K562 (cell line): Measurements from ENCODE around the gene FGF22. TPM values are rescaled to one million over a fixed set of nuclear protein-coding genes. Genes with fewer than 3 reads are reported as not detected.
A peak's percentile ranks its signal among the peaks of the same experiment; 100 is the strongest.

ENCODE experiments used
- ATAC-seq: fragments of 200-7000 bp; cut with Tn5 transposase; 3 replicates; pipeline ENCODE4 v1.9.1; 2020; ENCODE audit warnings: moderate library complexity
- BruUV-seq: library from RNA; stranded (reverse); fragments of 400-500 nt; replicated peaks from 2 replicates; lab custom pipeline; 2021; lab: Mats Ljungman, UMichigan
- CTCF ChIA-PET: fragments of 300-600 bp; formaldehyde crosslinking; extraction: SDS; loops from one replicate; lab custom pipeline; 2021; ENCODE audit warnings: low intra/inter-chr PET ratio; lab: Yijun Ruan, JAX
- POLR2A ChIA-PET: fragments of 300-600, 350-650 bp; sonication (Branson Sonifier 250); formaldehyde crosslinking; extraction: SDS; loops from one replicate; lab custom pipeline; 2021; ENCODE audit warnings: antibody characterized with exemption, inconsistent platforms; lab: Yijun Ruan, JAX
- DNase-seq, 4 experiments: peaks; one replicate each; pipeline versions ENCODE4 v3.0.0 to v3.0.0-alpha.2; 2011 to 2018; ENCODE audit warnings: low spot score in 3 of 4, mixed read lengths in 3 of 4; ENCODE audit errors: extremely low read depth in 1 of 4
- FAIRE-seq: peaks from 2 replicates; lab custom pipeline; 2011; peaks lifted over from hg19 to GRCh38; lab: Jason Lieb, UNC
- H2AFZ ChIP-seq: 2 replicates; pipeline ENCODE4 v1.6.0; 2011; ENCODE audit warnings: low read depth, low read length, control low read depth, inconsistent platforms
- H3K27ac ChIP-seq: fragments of 200-600 bp; 3 replicates; pipeline ENCODE4 v1.8.0; 2011; ENCODE audit warnings: low read depth, mild to moderate bottlenecking, control low read depth, inconsistent platforms, low read length, moderate library complexity, mixed read lengths; ENCODE audit errors: extremely low read depth
- H3K27me3 ChIP-seq, 2 experiments: fragments of 300-600 bp in 1 of 2; 2 replicates in 1 of 2; 3 replicates in 1 of 2; pipeline versions ENCODE4 v1.6.0 to v1.8.0; 2011; ENCODE audit warnings: inconsistent platforms in 2 of 2, low read length in 2 of 2, mild to moderate bottlenecking in 1 of 2, mixed read lengths in 1 of 2, moderate library complexity in 1 of 2; ENCODE audit not compliant: control insufficient read depth in 2 of 2, insufficient read depth in 2 of 2
- H3K36me3 ChIP-seq: fragments of 300-600 bp; 3 replicates; pipeline ENCODE4 v1.8.0; 2011; ENCODE audit warnings: mild to moderate bottlenecking, low read length, inconsistent platforms; ENCODE audit not compliant: control insufficient read depth, insufficient read depth
- H3K4me1 ChIP-seq, 2 experiments: fragments of 200-600 bp in 1 of 2; replicated peaks in 1 of 2; 2 replicates in 1 of 2; 3 replicates in 1 of 2; pipeline versions ENCODE4 v1.5.1 to v1.8.0; 2011; ENCODE audit warnings: inconsistent platforms in 2 of 2, low read length in 2 of 2, mild to moderate bottlenecking in 1 of 2, mixed read lengths in 1 of 2, moderate library complexity in 1 of 2; ENCODE audit not compliant: control insufficient read depth in 2 of 2, insufficient read depth in 2 of 2
- H3K4me2 ChIP-seq: 2 replicates; pipeline ENCODE4 v1.6.1; 2011; ENCODE audit warnings: low read length, control low read depth, inconsistent platforms, mixed read lengths; ENCODE audit not compliant: insufficient read depth
- H3K4me3 ChIP-seq: fragments of 200-600 bp; sonication (generic), shearing (Covaris generic); 2 replicates; pipeline ENCODE4 v1.5.1; 2016; ENCODE audit warnings: control low read depth, inconsistent platforms
- H3K79me2 ChIP-seq: fragments of 200-600 bp; 3 replicates; pipeline ENCODE4 v1.8.0; 2011; ENCODE audit warnings: low read length, inconsistent platforms; ENCODE audit not compliant: control insufficient read depth, insufficient read depth
- H3K9ac ChIP-seq, 2 experiments: 2 replicates each; pipeline versions ENCODE4 v1.6.0 to v1.6.1; 2011; ENCODE audit warnings: low read depth in 2 of 2, low read length in 2 of 2, control low read depth in 1 of 2, inconsistent platforms in 1 of 2, mild to moderate bottlenecking in 1 of 2, mixed read lengths in 1 of 2; ENCODE audit not compliant: insufficient read depth in 1 of 2
- H3K9me1 ChIP-seq: one replicate; pipeline ENCODE4 v1.6.0; 2011; ENCODE audit warnings: inconsistent platforms, mild to moderate bottlenecking, low read length, moderate library complexity; ENCODE audit not compliant: control insufficient read depth, insufficient read depth
- H3K9me3 ChIP-seq: replicated peaks from 2 replicates; pipeline ENCODE4 v1.5.1; 2011; ENCODE audit warnings: low read depth, low read length, inconsistent platforms; ENCODE audit not compliant: control insufficient read depth, insufficient read depth
- H4K20me1 ChIP-seq: replicated peaks from 2 replicates; pipeline ENCODE4 v1.6.1; 2011; ENCODE audit warnings: low read length, inconsistent platforms, mixed read lengths; ENCODE audit not compliant: control insufficient read depth, insufficient read depth
- ATF3 ChIP-seq, 2 experiments: fragments of 450-650 bp in 1 of 2; sonication (generic) in 1 of 2; formaldehyde crosslinking in 1 of 2; IDR thresholded peaks in 1 of 2; conservative IDR thresholded peaks in 1 of 2; 2 replicates each; pipeline versions ENCODE4 v1.6.1 to v1.8.1; 2016 to 2023; ENCODE audit warnings: mild to moderate bottlenecking in 2 of 2, moderate library complexity in 2 of 2, inconsistent platforms in 1 of 2, missing genetic modification reagents in 1 of 2
- CBX1 ChIP-seq: sonication (generic); IDR thresholded peaks from 2 replicates; pipeline ENCODE4 v1.6.1; 2016; ENCODE audit warnings: antibody characterized with exemption, low read depth, mild to moderate bottlenecking
- CBX3 ChIP-seq, 2 experiments: IDR thresholded peaks; 1 replicate in 1 of 2; 2 replicates in 1 of 2; pipeline ENCODE4 v1.6.1; 2012; ENCODE audit warnings: inconsistent platforms in 2 of 2, low read length in 2 of 2, borderline replicate concordance in 1 of 2, control low read depth in 1 of 2
- TRIM24 ChIP-seq, 2 experiments: fragments of 450-650 bp; IDR thresholded peaks; 2 replicates each; pipeline ENCODE4 v1.6.1; 2016
- WGBS: fragments of 100-300 bp; shearing (Covaris generic); methylation state at CpG from one replicate; pipeline ENCODE4 v1.1.6; 2016; ENCODE audit warnings: low coverage, mixed read lengths; ENCODE audit not compliant: insufficient coverage; ENCODE audit errors: missing lambda C conversion rate; 5-methylcytosine and 5-hydroxymethylcytosine counted together
- in situ Hi-C: fragments of 300-500 bp; cut with MboI; formaldehyde crosslinking; loops from 4 replicates; pipeline ENCODE4 v1.15.0; 2018; ENCODE audit warnings: inconsistent platforms, mixed read lengths
- intact Hi-C: fragments of 100-400 bp; cut with micrococcal nuclease; formaldehyde crosslinking; loops from 2 replicates; pipeline ENCODE4 v1.14.2; 2022
- polyA plus RNA-seq, 8 experiments: library from polyadenylated mRNA; depleted of rRNA in 4 of 8; stranded (reverse) in 5 of 8; unstranded in 3 of 8; fragments of >200 nt; fragmentation: Nextera tagmentation in 2 of 8; fragmentation: Illumina TruSeq in 1 of 8; extraction: Ambion mirVana in 2 of 8; extraction: Trizol in 1 of 8; gene quantifications; 2 replicates each; pipeline versions ENCODE4 v1.2.1 to v1.2.3, GENCODE V29; 2011 to 2014; ENCODE audit warnings: inconsistent platforms in 1 of 8, missing spikeins in 1 of 8
- total RNA-seq, 7 experiments: library from RNA; depleted of rRNA in 6 of 7; stranded (reverse); fragments of >200 nt in 6 of 7; fragmentation: Illumina TruSeq in 2 of 7; extraction: Trizol in 2 of 7; gene quantifications; 2 replicates each; pipeline versions ENCODE4 v1.2.1 to v1.2.3, GENCODE V29; 2011 to 2021; ENCODE audit warnings: low replicate concordance in 1 of 7

FGF22 gene
- total and polyA plus RNA-seq, 9 of the 15 experiments (the other 6 are each of a cell fraction or from before 2014, with no cell fraction given): 0.14 to 2.2 (median 0.86) TPM; not detected in 4

- Histone ChIP-seq H4K20me1 (no peaks in the 10 kb centered on the region), H3K4me3 (no peak overlapping the region), H3K9me1 (no peaks in the 10 kb centered on the region), H3K9me3 (0 out of 2 replicates have a peak, but pooled peaks cover 2% of the 10 kb centered on the region), H2AFZ (no peak overlapping the region), H3K27me3 (no peaks in the 10 kb centered on the region; a peak in 1 of 5 replicates), H3K36me3 (no peaks in the 10 kb centered on the region), H3K4me1 (peaks cover 3 to 44% of the 10 kb centered on the region in 2 experiments; a peak in 3 of 5 replicates), H3K79me2 (no peaks in the 10 kb centered on the region), H3K9ac (no peak overlapping the region), H3K27ac (no peak overlapping the region), H3K4me2 (no peak overlapping the region)
- POLR2A ChIA-PET: no interaction called here
- TF ChIP-seq ATF3 (IDR thresholded peaks at IDR 0.05) (no peak), ATF3 (CRISPR knock-in tag; conservative IDR thresholded peaks at IDR 0.05) (no peak), CBX3 (IDR thresholded peaks at IDR 0.05; ENCODE audit: borderline replicate concordance in 1 of 2, low read length in 2 of 2) (peak in 1 of 2 experiments; percentile 46; a peak in 1 of 3 replicates), TRIM24 (IDR thresholded peaks at IDR 0.05) (0 out of 4 replicates have a peak, but pooled peaks of 1 of the 2 experiments have one; percentile 32), CBX1 (peak; percentile 70)
- WGBS: 75% methylated on average over 28 of the region's 28 CpGs
- intact Hi-C loops (no loop called here), in situ Hi-C loops (no loop called here)
- DNase-seq (no peak), ATAC-seq (no peak), FAIRE-seq (no peak)
- CTCF ChIA-PET: no interaction called here
- BruUV-seq: no TSS peak
Measured at GRCh38 chr19:601310-601709, 38.4 kb upstream of the FGF22 start.
